GM21526 (cell line): Measurements from ENCODE around the gene ANKLE1.

ENCODE experiments used
- ATAC-seq: cut with Tn5 transposase; IDR thresholded peaks from one replicate; pipeline ENCODE4 v1.9.1; 2021; ENCODE audit warnings: moderate library complexity; ENCODE audit not compliant: unreplicated experiment, low FRiP score

ANKLE1 gene

GRCh38 chr19:17281391-17282304 is at the start of gene ANKLE1:
Gene ANKLE1 (plus strand): TSS chr19:17281901. CDS start chr19:17281921, 20 bp downstream.
- ATAC-seq, result no peak

GRCh38 chr19:17232258-17232657 is 49.4 kb upstream of the ANKLE1 start:
- ATAC-seq, result no peak

- no peak for ATAC-seq
These were observed 46.8 kb upstream of the ANKLE1 start for GRCh38 chr19:17234911-17235299.

- ATAC-seq, result no peak
These were observed 46.3 kb upstream of the ANKLE1 start for GRCh38 chr19:17235300-17235970.

DNA sequence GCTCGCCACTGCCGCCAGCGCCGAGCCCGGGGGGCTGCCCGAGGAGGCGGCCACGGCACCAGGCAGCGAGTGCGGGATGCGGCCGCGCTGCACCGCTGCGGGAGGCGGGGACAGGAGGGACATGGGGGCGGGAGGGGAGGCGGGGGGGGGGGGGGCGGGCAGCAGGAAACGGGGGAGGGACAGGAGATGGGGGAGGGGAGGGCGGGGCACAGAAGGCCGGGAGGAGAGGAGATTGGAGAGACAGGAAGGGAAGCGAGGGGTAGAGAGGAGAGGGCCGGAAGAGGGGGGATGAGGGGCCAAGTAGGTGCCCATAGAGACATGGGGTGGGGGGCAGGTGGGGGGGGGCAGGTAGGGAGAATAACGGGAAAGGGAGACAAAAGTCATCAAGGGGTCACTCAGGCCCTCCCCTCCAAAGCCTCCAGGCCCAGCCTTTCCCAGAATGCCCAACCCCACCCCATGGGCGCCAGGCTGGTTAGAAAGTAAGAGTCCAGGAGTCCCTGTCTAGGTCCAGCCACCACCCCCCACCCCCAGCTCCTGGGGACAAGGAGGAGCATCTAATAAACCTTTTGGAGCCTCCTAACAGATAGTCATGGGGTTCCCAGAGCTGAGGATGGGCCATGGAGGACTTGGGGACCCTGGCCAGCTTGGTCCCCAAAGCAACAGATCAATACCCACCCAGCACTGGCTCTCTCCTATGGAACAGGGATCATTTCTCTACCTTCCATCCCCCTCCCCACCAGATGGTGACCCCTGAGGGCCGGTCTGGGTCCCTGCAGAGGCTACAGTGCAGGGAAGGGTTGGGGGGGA is 45.5 kb upstream of the ANKLE1 start:
- ATAC-seq, result no peak

GRCh38 chr19:17236811-17237543 is 44.7 kb upstream of the ANKLE1 start:
- no peak for ATAC-seq

GRCh38 chr19:17237747-17238706 is 43.7 kb upstream of the ANKLE1 start:
- no peak for ATAC-seq

- ATAC-seq, result no peak
These were observed 41.5 kb upstream of the ANKLE1 start for GRCh38 chr19:17240062-17240752.

GRCh38 chr19:17240826-17241399 is 40.8 kb upstream of the ANKLE1 start:
- no peak for ATAC-seq

GRCh38 chr19:17242431-17243208 is 39.1 kb upstream of the ANKLE1 start:
- ATAC-seq, result no peak

DNA sequence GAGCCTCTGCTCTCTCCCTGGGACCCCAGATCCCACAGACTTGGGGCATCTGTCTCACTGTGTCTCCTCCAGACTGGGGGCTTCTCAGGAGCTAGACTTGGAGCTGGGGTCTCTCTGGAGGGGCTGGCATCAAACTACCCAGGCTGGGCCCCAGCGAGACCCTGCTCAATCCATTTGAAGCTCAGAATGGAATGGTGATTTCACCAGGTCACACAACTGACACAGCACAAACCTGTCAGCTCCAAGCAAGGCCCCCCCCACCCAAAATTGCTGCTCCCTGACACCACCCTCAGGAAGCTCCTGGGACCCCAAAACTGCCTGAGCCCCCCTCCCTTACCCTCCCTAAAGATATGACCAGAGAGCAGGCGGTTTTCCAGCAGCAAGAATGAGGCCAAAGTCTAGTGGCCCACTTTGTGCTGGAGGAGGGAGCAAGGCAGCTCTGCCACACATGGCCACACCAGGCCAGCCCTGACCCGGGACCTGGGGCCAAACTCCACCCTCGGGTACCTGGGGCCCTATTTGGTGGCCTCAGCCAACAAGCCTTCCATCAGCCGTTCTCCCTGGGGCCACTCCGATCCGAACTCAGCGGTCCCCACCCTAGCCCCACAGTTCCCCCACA is 38.4 kb upstream of the ANKLE1 start:
- no peak for ATAC-seq

DNA sequence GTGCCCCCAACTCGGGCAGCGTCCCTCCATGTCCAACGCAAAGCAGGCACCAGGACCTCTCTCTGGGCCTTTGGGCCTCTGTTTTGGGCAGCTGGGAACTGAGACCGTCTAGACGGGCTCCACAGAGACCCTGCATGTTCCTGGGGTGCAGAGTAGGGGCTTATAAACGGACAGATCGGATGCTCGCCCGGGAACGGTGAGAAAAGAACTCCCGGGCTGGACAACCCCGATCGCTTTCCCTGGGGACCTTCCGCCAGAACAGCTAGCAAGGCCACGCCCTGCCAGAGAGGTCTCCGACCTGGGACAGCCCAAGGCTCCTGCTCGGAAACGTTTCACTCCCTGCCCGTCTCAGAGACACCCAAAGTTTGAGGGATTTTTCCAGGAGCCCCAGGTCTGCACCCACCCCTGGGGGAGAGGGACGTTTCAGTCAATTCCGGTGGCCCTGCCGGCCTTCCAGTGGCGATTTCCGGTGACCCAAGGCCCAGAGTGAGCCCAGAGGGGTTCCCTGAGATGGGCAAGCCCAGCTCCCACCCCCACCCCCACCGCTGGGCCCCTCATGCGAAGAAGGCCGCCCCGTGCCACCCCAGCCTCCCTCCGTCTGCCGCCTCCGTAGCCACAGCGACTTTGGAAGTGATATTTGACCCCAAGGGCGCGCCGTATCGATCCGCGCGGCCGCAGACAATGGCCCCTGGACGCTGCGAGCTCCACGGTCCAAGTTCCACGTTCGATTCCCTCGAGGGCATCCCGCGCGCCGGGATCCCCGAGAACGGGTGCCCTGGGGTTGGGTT is 37.7 kb upstream of the ANKLE1 start:
- ATAC-seq, result no peak

DNA sequence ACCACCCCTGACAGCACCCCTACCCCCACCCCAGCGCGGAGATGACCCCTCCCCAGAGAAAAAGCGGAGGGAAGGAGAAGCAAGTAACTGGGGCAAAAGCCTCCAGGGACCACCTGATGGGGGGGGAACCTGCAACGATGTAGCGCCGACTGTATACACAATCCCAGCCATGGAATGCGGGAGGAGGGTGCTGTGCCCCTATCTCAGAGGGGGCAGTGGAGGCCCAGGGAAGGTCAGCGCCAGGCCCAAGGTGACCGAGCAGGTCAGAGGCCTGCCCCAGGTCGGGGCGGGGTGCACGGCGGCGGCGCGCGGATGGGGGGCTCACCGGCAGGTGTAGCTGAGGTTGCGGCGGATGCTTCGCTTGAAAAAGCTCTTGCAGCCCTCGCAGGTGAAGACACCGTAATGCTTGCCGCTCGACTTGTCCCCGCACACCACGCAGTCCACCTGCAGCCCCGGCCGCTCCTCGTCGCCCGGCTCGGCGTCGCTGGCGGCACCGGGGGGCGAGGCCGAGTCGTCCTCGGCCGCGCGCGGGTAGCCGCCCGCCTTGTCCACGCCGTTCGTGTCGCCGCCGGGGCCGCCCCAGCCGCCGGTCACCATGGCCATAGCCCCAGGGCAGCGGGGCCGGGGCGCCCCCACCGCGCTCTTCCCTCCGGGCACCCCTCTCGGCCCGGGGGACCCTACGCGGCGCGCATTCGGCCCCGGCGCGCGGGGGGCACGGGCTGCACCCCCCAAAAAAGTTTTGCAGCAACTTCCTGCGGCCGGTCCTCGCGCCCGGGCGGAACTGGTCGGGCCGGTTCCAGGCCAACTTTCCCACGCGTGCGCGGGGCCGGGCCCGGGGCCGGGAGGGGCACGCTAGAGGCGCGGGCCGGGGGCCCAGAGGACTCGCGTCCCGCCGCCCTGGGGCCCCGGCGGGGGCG is 36.8 kb upstream of the ANKLE1 start:
- no peak for ATAC-seq

DNA sequence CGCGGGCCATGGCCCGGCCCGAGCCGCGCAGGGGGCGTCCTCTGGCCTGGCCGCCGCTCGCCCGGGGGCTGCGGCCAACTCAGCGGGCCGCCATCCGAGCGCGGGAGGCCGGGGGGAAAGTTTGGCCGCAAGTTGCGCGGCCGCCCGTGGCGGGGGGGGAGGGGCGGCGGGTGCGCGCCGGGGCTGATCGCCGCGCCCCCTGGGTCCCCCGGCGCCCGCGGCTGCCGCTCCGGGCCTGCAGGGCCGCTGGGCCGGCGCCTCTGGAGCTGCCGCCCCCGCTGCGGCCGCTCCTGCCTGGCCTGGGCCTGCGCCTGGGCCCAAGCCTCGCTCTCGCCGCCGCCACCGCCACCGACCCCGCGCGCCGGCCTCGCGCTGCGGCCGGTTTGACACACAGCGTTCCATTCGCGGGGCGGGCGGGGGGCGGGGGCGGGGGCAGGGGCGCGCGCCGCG is 36.1 kb upstream of the ANKLE1 start, which contains the start of gene NR2F6:
TSS of gene NR2F6 (minus strand) at position 385 of the 450 bp plus-strand sequence. CDS start 699 bp downstream, outside the sequence.
- peak; percentile 21 for ATAC-seq
